Gastrocnemius medialis (tissue), 4 donors: ENCODE measurements around the gene EHBP1L1.

Source experiments
- CTCF ChIP-seq, 5 experiments: fragments of 450-650 bp in 3 of 5; fragments of 200-600 bp in 2 of 5; sonication (generic) in 2 of 5; IDR thresholded peaks in 4 of 5; conservative IDR thresholded peaks in 1 of 5; 1 replicate in 4 of 5; 2 replicates in 1 of 5; pipeline ENCODE4 v1.5.1; 2016 to 2019; ENCODE audit warnings: antibody characterized with exemption in 5 of 5, mild to moderate bottlenecking in 3 of 5, moderate library complexity in 3 of 5
- POLR2A ChIP-seq, 2 donors: fragments of 450-650 bp; IDR thresholded peaks; one replicate each; pipeline ENCODE4 v1.6.1; 2017; ENCODE audit warnings: antibody characterized with exemption in 2 of 2, mild to moderate bottlenecking in 2 of 2, moderate library complexity in 2 of 2

GRCh38 chr11:65539744-65540289, 36.0 kb upstream of the EHBP1L1 start:
- TF ChIP-seq CTCF (IDR thresholded peaks at IDR 0.05 in 4 of 5, conservative IDR thresholded peaks at IDR 0.05 in 1 of 5) = peak in 2 of 5 experiments; percentile 57 to 71
- no peak for TF ChIP-seq POLR2A (IDR thresholded peaks at IDR 0.05)
